ENCODE measurements around the gene TBX5. TPM values are rescaled to one million over a fixed set of nuclear protein-coding genes. Genes with fewer than 3 reads are reported as not detected.

The TBX5 gene
- total and polyA plus RNA-seq, 2 of the 4 experiments (the other 2 are of a cell fraction) = 13.3 to 14.7 TPM

DNA sequence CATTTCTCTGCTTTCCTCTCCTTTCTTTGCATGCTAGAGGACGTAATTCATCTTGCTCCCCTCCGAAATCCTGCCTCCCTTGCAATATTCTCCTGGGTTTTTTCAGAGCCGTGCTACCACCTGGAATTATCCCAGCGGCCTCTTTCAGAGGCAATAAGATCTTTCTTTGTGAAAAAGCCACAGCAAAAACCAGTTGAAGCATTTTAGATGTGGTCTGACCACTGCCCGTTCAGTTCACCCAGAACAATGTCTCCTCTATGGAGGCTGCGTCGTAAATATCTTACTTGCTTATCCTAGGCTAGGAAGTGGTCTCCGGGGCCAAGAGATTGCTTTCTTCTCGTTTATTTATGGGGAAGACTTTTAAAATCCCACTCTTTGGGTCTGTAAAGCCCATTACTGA lies 85.8 kb downstream of the TBX5 start:
- BruUV-seq (replicated peaks) = no TSS peak

More for the DNA sequence above, 85.8 kb downstream of the TBX5 start:
- Histone ChIP-seq H3K9ac (ENCODE audit: low read depth, low read length) (no peak overlapping the region), H2BK120ac (ENCODE audit: low read depth, low read length) (no peak overlapping the region), H2BK20ac (ENCODE audit: low read depth, low read length) (no peak overlapping the region), H3K27ac (ENCODE audit: insufficient read depth, low read length) (no peak overlapping the region), H3K9me1 (ENCODE audit: insufficient read depth, low read length) (peaks cover 10% of the 10 kb centered on the region), H3K79me1 (ENCODE audit: low read depth in 1 of 2, low read length in 2 of 2) (no peaks in the 10 kb centered on the region), H4K91ac (ENCODE audit: insufficient read depth, low read depth, low read length) (no peak overlapping the region), H3K14ac (replicated peaks; ENCODE audit: low read depth, low read length) (no peak overlapping the region), H4K20me1 (ENCODE audit: insufficient read depth, low read length) (no peaks in the 10 kb centered on the region), H3K4me1 (ENCODE audit: control insufficient read depth, insufficient read depth, low read length) (peaks cover 7% of the 10 kb centered on the region), H3K4ac (ENCODE audit: low read depth, low read length) (no peak overlapping the region), H3K56ac (ENCODE audit: extremely low read depth, insufficient read depth, low read length) (no peak overlapping the region), H2BK15ac (ENCODE audit: low read depth, low read length) (no peak overlapping the region), H3K18ac (ENCODE audit: low read depth, low read length) (no peak overlapping the region), H3K27me3 (ENCODE audit: control insufficient read depth, insufficient read depth, low read length) (peaks cover 2% of the 10 kb centered on the region; the same call in 1 of the 2 replicates), H3K23ac (ENCODE audit: low read depth, low read length) (no peak overlapping the region), H2BK5ac (ENCODE audit: low read depth, low read length, poor library complexity, severe bottlenecking) (no peak overlapping the region), H3K4me2 (ENCODE audit: low read depth, low read length) (no peak overlapping the region), H3K4me3 (ENCODE audit: insufficient read depth, low read depth, low read length) (no peak overlapping the region), H4K8ac (ENCODE audit: low read depth in 2 of 2, low read length in 2 of 2) (no peak overlapping the region), H2AK9ac (replicated peaks; ENCODE audit: low read depth, low read length, poor library complexity) (no peak overlapping the region), H3K9me3 (ENCODE audit: control insufficient read depth, insufficient read depth, low read length) (no peaks in the 10 kb centered on the region), H2AFZ (replicated peaks; ENCODE audit: low read length, poor library complexity) (no peak overlapping the region), H4K5ac (ENCODE audit: low read depth, low read length) (no peak overlapping the region), H3K36me3 (ENCODE audit: control insufficient read depth, insufficient read depth, low read length) (no peaks in the 10 kb centered on the region), H2AK5ac (ENCODE audit: low read depth, low read length) (no peak overlapping the region)
- ATAC-seq (ENCODE audit: low read depth) (no peak), DNase-seq (no peak)
- in situ Hi-C loops (cut with MboI; ENCODE audit: low sequenced_read_pairs) (no loop called here), intact Hi-C loops (cut with micrococcal nuclease) (no loop called here), dilution Hi-C loops (cut with HindIII; ENCODE audit: low sequenced_read_pairs, unreplicated experiment) (no loop called here)
- CTCF ChIA-PET = no interaction called here
- POLR2A ChIA-PET (ENCODE audit: unreplicated experiment) = no interaction called here
- TF ChIP-seq POLR2A (IDR thresholded peaks at IDR 0.05; ENCODE audit: low read depth, low read length) (no peak), FOS (IDR thresholded peaks at IDR 0.05; ENCODE audit: low read depth, low read length) (no peak), RCOR1 (IDR thresholded peaks at IDR 0.05; ENCODE audit: insufficient replicate concordance, low read length) (no peak), RFX5 (IDR thresholded peaks at IDR 0.05; ENCODE audit: low read depth, low read length) (no peak), SMC3 (IDR thresholded peaks at IDR 0.05; ENCODE audit: low read depth, low read length) (no peak), MAFK (IDR thresholded peaks at IDR 0.05; ENCODE audit: low read depth, low read length) (no peak), BHLHE40 (IDR thresholded peaks at IDR 0.05; ENCODE audit: low read depth, low read length) (no peak), CEBPB (IDR thresholded peaks at IDR 0.05; ENCODE audit: low read depth, low read length) (no peak), NFE2L2 (IDR thresholded peaks at IDR 0.05; ENCODE audit: low read depth, low read length) (no peak), MAZ (IDR thresholded peaks at IDR 0.05; ENCODE audit: borderline replicate concordance, low read depth, low read length) (no peak)
- TF ChIP-seq, protein P1, sequence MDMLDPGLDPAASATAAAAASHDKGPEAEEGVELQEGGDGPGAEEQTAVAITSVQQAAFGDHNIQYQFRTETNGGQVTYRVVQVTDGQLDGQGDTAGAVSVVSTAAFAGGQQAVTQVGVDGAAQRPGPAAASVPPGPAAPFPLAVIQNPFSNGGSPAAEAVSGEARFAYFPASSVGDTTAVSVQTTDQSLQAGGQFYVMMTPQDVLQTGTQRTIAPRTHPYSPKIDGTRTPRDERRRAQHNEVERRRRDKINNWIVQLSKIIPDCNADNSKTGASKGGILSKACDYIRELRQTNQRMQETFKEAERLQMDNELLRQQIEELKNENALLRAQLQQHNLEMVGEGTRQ (IDR thresholded peaks at IDR 0.05; ENCODE audit: low read depth, low read length) = no peak
- TF ChIP-seq, protein P2, sequence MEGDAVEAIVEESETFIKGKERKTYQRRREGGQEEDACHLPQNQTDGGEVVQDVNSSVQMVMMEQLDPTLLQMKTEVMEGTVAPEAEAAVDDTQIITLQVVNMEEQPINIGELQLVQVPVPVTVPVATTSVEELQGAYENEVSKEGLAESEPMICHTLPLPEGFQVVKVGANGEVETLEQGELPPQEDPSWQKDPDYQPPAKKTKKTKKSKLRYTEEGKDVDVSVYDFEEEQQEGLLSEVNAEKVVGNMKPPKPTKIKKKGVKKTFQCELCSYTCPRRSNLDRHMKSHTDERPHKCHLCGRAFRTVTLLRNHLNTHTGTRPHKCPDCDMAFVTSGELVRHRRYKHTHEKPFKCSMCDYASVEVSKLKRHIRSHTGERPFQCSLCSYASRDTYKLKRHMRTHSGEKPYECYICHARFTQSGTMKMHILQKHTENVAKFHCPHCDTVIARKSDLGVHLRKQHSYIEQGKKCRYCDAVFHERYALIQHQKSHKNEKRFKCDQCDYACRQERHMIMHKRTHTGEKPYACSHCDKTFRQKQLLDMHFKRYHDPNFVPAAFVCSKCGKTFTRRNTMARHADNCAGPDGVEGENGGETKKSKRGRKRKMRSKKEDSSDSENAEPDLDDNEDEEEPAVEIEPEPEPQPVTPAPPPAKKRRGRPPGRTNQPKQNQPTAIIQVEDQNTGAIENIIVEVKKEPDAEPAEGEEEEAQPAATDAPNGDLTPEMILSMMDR (conservative IDR thresholded peaks at IDR 0.05; ENCODE audit: low read depth, low read length) = no peak
- WGBS, 2 experiments (ENCODE audit: extremely low coverage in 2 of 2, insufficient read length in 1 of 2) = 60% methylated on average over 2 of the region's 9 CpGs; no CpG with 5 or more reads in 1 of the 2 experiments
